ENCODE results near the gene RNF149.
"Not testable (repeated sequence)": the region's sequence is repeated elsewhere in the genome, so short reads cannot be mapped to it uniquely, and the experiment has no call there.

Gene RNF149

GRCh38 chr2:101308432-101309210, at the start of gene RNF149:
TSS of gene RNF149 (minus strand) at chr2:101308701. CDS start at chr2:101308588, 113 bp downstream.
- peak; percentile 96 for DNase-seq

- DNase-seq = no peak
These were observed 48.9 kb upstream of the RNF149 start for GRCh38 chr2:101357376-101357775.

GRCh38 chr2:101356521-101356920, 48.0 kb upstream of the RNF149 start:
- no peak for DNase-seq

- DNase-seq = no peak
These were observed 47.6 kb upstream of the RNF149 start for GRCh38 chr2:101356055-101356454.

- no peak for DNase-seq
These were observed 47.0 kb upstream of the RNF149 start for GRCh38 chr2:101355401-101356054.

GRCh38 chr2:101354420-101355311, 46.2 kb upstream of the RNF149 start:
- no peak for DNase-seq

- DNase-seq = not testable (repeated sequence)
These were observed 44.1 kb upstream of the RNF149 start for GRCh38 chr2:101352631-101353030.

GRCh38 chr2:101351207-101351606, 42.7 kb upstream of the RNF149 start:
- no peak for DNase-seq

GRCh38 chr2:101349893-101350662, 41.6 kb upstream of the RNF149 start:
- DNase-seq = no peak

- no peak for DNase-seq
These were observed 40.4 kb upstream of the RNF149 start for GRCh38 chr2:101348883-101349282.

- no peak for DNase-seq
These were observed 38.4 kb upstream of the RNF149 start for GRCh38 chr2:101346909-101347308.

GRCh38 chr2:101344137-101344536, 35.6 kb upstream of the RNF149 start:
- no peak for DNase-seq

- no peak for DNase-seq
These were observed 34.1 kb upstream of the RNF149 start for GRCh38 chr2:101342625-101343008.

- DNase-seq = peak; percentile 80
These were observed 33.6 kb upstream of the RNF149 start for GRCh38 chr2:101341901-101342624.

GRCh38 chr2:101341421-101341820, 32.9 kb upstream of the RNF149 start:
- no peak for DNase-seq

- no peak for DNase-seq
These were observed 31.6 kb upstream of the RNF149 start for GRCh38 chr2:101340141-101340551.

GRCh38 chr2:101339266-101339880, 30.9 kb upstream of the RNF149 start:
- no peak for DNase-seq

GRCh38 chr2:101337877-101338276, 29.4 kb upstream of the RNF149 start:
- no peak for DNase-seq

GRCh38 chr2:101332885-101333766, 24.6 kb upstream of the RNF149 start:
- no peak for DNase-seq

- DNase-seq = no peak
These were observed 22.7 kb upstream of the RNF149 start for GRCh38 chr2:101331202-101331601.
